ENCODE data around the gene TMEM135.

GRCh38 chr11:87258171-87258833 lies 220.6 kb downstream of the TMEM135 start:
- TF ChIP-seq CTCF (IDR thresholded peaks at IDR 0.05; ENCODE audit: insufficient read depth, low read length, poor library complexity, severe bottlenecking) (no peak), EZH2phosphoT487 (conservative IDR thresholded peaks at IDR 0.05; ENCODE audit: low read length) (no peak)
